Stimulated activated CD4-positive, alpha-beta T cell treated with anti-CD3 and anti-CD28 coated beads, Interleukin-1b, Interleukin-23, amount 100 ng/mL, for 24 hours (primary cell): ENCODE measurements around the gene IQGAP3.
"Not testable (repeated sequence)": the region's sequence is repeated elsewhere in the genome, so short reads cannot be mapped to it uniquely, and the experiment has no call there.

Source experiments
- DNase-seq, 4 experiments: peaks; one replicate each; pipeline ENCODE4 v3.0.0-alpha.2; 2020; ENCODE audit warnings: low read depth in 4 of 4, low spot score in 1 of 4

IQGAP3 gene

GRCh38 chr1:156595016-156595415 is 22.7 kb upstream of the IQGAP3 start:
- no peak for DNase-seq

- no peak for DNase-seq
Measured at GRCh38 chr1:156594190-156594589, 21.8 kb upstream of the IQGAP3 start.

GRCh38 chr1:156593661-156593989 is 21.3 kb upstream of the IQGAP3 start:
- no peak for DNase-seq

- no peak for DNase-seq
Measured at GRCh38 chr1:156592910-156593660, 20.7 kb upstream of the IQGAP3 start.

- no peak for DNase-seq
Measured at GRCh38 chr1:156592158-156592909, 20.0 kb upstream of the IQGAP3 start.

- peak; percentile 47 to 67 (median 58) for DNase-seq
Measured at GRCh38 chr1:156591432-156592157, 19.2 kb upstream of the IQGAP3 start, which contains the start of gene NAXE. Gene NAXE, plus strand, starts transcription at chr1:156591776. Its CDS starts 29 bp downstream, at chr1:156591805.

GRCh38 chr1:156591181-156591431 is 18.7 kb upstream of the IQGAP3 start:
- DNase-seq: no peak

GRCh38 chr1:156590326-156591180 is 18.2 kb upstream of the IQGAP3 start:
- DNase-seq: no peak

GRCh38 chr1:156589546-156589945 is 17.2 kb upstream of the IQGAP3 start:
- no peak for DNase-seq

- DNase-seq: not testable (repeated sequence)
Measured at GRCh38 chr1:156587927-156588326, 15.6 kb upstream of the IQGAP3 start.

GRCh38 chr1:156586892-156587477 is 14.6 kb upstream of the IQGAP3 start:
- no peak for DNase-seq

- DNase-seq: no peak
Measured at GRCh38 chr1:156586323-156586722, 14.0 kb upstream of the IQGAP3 start.

GRCh38 chr1:156584813-156585212 is 12.4 kb upstream of the IQGAP3 start:
- DNase-seq: no peak

- peak; percentile 52 to 69 (median 66) for DNase-seq
Measured at GRCh38 chr1:156583821-156584622, 11.7 kb upstream of the IQGAP3 start.

- no peak for DNase-seq
Measured at GRCh38 chr1:156582388-156583017, 10.1 kb upstream of the IQGAP3 start.

GRCh38 chr1:156581661-156582387 is 9.5 kb upstream of the IQGAP3 start:
- no peak for DNase-seq

- DNase-seq: no peak
Measured at GRCh38 chr1:156579472-156579871, 7.1 kb upstream of the IQGAP3 start, which contains the start of gene TTC24. Gene TTC24, plus strand, starts transcription at chr1:156579723. Its CDS starts 1,642 bp downstream, at chr1:156581365.

GRCh38 chr1:156578055-156578454 is 5.7 kb upstream of the IQGAP3 start:
- no peak for DNase-seq

GRCh38 chr1:156577550-156577949 is 5.2 kb upstream of the IQGAP3 start:
- no peak for DNase-seq
